Panc1 (cell line): Measurements from ENCODE around the gene RBM19. TPM values are rescaled to one million over a fixed set of nuclear protein-coding genes. Genes with fewer than 3 reads are reported as not detected.

Source experiments
- ATAC-seq: fragments of 200-7000 bp; cut with Tn5 transposase; 2 replicates; pipeline ENCODE4 v1.9.1; 2020; ENCODE audit warnings: mild to moderate bottlenecking, moderate library complexity
- BruUV-seq: library from RNA; stranded (reverse); fragments of 400-500 nt; replicated peaks from 2 replicates; lab custom pipeline; 2021; lab: Mats Ljungman, UMichigan
- CTCF ChIA-PET: fragments of 300-600 bp; sonication (Branson Sonifier 250); formaldehyde crosslinking; loops from one replicate; lab custom pipeline; 2022; ENCODE audit warnings: antibody characterized with exemption; lab: Charles Lee
- POLR2A ChIA-PET: fragments of 300-600 bp; sonication (Branson Sonifier 250); formaldehyde crosslinking; loops from one replicate; lab custom pipeline; 2022; ENCODE audit warnings: antibody characterized with exemption; lab: Charles Lee
- DNase-seq: peaks from one replicate; pipeline ENCODE4 v3.0.0-alpha.2; 2010; ENCODE audit warnings: low read depth, low spot score
- H3K27ac ChIP-seq: 2 replicates; pipeline ENCODE4 v1.5.1; 2011; ENCODE audit warnings: mild to moderate bottlenecking, low read length, inconsistent platforms
- H3K27me3 ChIP-seq: fragments of 200-500 bp; sonication (Bioruptor generic); 2 replicates; pipeline ENCODE4 v1.6.0; 2014; ENCODE audit warnings: low read length, inconsistent platforms; ENCODE audit not compliant: control insufficient read depth, insufficient read depth
- H3K36me3 ChIP-seq: fragments of 200-500 bp; sonication (Bioruptor generic); 2 replicates; pipeline ENCODE4 v1.5.1; 2014; ENCODE audit warnings: inconsistent platforms, mild to moderate bottlenecking, low read length, moderate library complexity; ENCODE audit not compliant: control insufficient read depth, insufficient read depth
- H3K4me1 ChIP-seq: 2 replicates; pipeline ENCODE4 v1.5.1; 2011; ENCODE audit warnings: inconsistent platforms, mild to moderate bottlenecking, low read length, moderate library complexity; ENCODE audit not compliant: control insufficient read depth, insufficient read depth
- H3K4me3 ChIP-seq, 2 experiments: 2 replicates each; pipeline ENCODE4 v1.5.1; 2011 to 2012; ENCODE audit warnings: low read depth in 2 of 2, low read length in 2 of 2, mild to moderate bottlenecking in 2 of 2, inconsistent platforms in 1 of 2, moderate library complexity in 1 of 2
- H3K9me3 ChIP-seq: fragments of 200-500 bp; sonication (Bioruptor generic); 2 replicates; pipeline ENCODE4 v1.5.1; 2014; ENCODE audit warnings: low read depth, mild to moderate bottlenecking, inconsistent platforms, low read length, moderate library complexity; ENCODE audit not compliant: control insufficient read depth, insufficient read depth
- POLR2AphosphoS5 ChIP-seq: IDR thresholded peaks from 2 replicates; pipeline ENCODE4 v1.6.1; 2012; ENCODE audit warnings: mild to moderate bottlenecking, low read depth, low read length, moderate library complexity
- SIN3A ChIP-seq: IDR thresholded peaks from 2 replicates; pipeline ENCODE4 v1.6.1; 2012; ENCODE audit warnings: low read depth, mild to moderate bottlenecking, low read length, moderate library complexity, borderline replicate concordance; ENCODE audit not compliant: insufficient read depth
- TCF7L2 ChIP-seq: IDR thresholded peaks from 2 replicates; pipeline ENCODE4 v1.6.1; 2011; ENCODE audit warnings: mild to moderate bottlenecking, low read depth, low read length, inconsistent platforms
- in situ Hi-C: cut with HindIII; loops from 2 replicates; pipeline ENCODE4 v1.10.0; 2016; ENCODE audit warnings: low sequenced_read_pairs, low pct_unique_long_range_greater_than_20kb
- intact Hi-C: fragments of 100-400 bp; cut with micrococcal nuclease; formaldehyde crosslinking; loops from one replicate; pipeline ENCODE4 v1.10.0; 2022; ENCODE audit not compliant: unreplicated experiment
- total RNA-seq: library from RNA; stranded (reverse); gene quantifications from one replicate; pipeline ENCODE4 v1.2.1, GENCODE V29; 2021; ENCODE audit not compliant: unreplicated experiment
- TF ChIP-seq, protein P1 (sequence below), 2 experiments: IDR thresholded peaks; 2 replicates each; pipeline ENCODE4 v1.6.1; 2011 to 2012; ENCODE audit warnings: low read depth in 2 of 2, control low read depth in 1 of 2, low read length in 1 of 2, mild to moderate bottlenecking in 1 of 2, moderate library complexity in 1 of 2; ENCODE audit not compliant: insufficient read depth in 1 of 2
- TF ChIP-seq, protein P2 (sequence below): fragments of 450-650 bp; IDR thresholded peaks from 2 replicates; pipeline ENCODE4 v1.5.1; 2017; ENCODE audit warnings: mild to moderate bottlenecking

RBM19 gene
- total RNA-seq, 1 experiment from 2014 or later: 44.8 TPM

DNA sequence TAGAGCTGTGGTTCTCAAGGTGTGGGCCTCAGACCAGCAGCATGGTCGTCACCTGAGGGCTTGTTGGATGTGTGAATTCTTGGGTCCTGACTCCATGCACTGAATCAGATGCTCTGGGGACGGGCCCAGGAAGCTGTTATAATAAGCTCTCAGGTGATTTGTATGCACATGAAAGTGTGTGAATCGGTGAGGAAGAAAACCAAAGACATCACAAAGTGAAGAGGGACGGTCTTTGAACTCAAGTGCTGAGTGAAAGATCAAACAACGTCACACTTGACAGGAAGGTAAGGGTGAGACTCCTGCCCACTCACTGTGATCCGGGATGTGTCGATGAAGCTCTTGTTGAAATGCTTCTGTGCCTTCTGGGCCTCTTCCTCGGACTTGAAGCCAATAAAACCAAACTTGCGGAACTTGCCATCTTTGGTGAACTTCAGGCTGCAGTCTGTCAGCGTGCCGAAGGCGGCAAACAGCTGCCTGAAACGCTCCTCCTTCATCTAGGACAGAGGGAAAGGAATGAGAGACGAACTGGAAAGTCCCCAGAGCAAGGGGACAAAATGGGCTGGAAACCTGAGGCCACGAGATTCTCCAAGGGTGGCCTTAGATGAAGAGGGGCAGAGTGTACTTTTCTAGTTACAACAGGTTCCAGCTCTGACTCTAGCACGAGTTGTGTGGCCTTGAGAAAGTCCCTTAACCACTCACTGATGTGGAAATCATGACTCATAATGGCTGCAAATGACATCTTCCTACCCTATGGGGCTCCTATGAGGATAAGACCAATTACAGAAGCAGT lies 4.0 kb downstream of the RBM19 start:
- H3K27ac ChIP-seq: no peak overlapping the region
- peaks cover 12% of the 10 kb centered on the region for H3K4me1 ChIP-seq
- TF ChIP-seq, protein P1, sequence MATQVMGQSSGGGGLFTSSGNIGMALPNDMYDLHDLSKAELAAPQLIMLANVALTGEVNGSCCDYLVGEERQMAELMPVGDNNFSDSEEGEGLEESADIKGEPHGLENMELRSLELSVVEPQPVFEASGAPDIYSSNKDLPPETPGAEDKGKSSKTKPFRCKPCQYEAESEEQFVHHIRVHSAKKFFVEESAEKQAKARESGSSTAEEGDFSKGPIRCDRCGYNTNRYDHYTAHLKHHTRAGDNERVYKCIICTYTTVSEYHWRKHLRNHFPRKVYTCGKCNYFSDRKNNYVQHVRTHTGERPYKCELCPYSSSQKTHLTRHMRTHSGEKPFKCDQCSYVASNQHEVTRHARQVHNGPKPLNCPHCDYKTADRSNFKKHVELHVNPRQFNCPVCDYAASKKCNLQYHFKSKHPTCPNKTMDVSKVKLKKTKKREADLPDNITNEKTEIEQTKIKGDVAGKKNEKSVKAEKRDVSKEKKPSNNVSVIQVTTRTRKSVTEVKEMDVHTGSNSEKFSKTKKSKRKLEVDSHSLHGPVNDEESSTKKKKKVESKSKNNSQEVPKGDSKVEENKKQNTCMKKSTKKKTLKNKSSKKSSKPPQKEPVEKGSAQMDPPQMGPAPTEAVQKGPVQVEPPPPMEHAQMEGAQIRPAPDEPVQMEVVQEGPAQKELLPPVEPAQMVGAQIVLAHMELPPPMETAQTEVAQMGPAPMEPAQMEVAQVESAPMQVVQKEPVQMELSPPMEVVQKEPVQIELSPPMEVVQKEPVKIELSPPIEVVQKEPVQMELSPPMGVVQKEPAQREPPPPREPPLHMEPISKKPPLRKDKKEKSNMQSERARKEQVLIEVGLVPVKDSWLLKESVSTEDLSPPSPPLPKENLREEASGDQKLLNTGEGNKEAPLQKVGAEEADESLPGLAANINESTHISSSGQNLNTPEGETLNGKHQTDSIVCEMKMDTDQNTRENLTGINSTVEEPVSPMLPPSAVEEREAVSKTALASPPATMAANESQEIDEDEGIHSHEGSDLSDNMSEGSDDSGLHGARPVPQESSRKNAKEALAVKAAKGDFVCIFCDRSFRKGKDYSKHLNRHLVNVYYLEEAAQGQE (IDR thresholded peaks at IDR 0.05; ENCODE audit: insufficient read depth in 1 of 2, low read depth in 2 of 2, low read length in 1 of 2): no peak
- TF ChIP-seq, protein P2, sequence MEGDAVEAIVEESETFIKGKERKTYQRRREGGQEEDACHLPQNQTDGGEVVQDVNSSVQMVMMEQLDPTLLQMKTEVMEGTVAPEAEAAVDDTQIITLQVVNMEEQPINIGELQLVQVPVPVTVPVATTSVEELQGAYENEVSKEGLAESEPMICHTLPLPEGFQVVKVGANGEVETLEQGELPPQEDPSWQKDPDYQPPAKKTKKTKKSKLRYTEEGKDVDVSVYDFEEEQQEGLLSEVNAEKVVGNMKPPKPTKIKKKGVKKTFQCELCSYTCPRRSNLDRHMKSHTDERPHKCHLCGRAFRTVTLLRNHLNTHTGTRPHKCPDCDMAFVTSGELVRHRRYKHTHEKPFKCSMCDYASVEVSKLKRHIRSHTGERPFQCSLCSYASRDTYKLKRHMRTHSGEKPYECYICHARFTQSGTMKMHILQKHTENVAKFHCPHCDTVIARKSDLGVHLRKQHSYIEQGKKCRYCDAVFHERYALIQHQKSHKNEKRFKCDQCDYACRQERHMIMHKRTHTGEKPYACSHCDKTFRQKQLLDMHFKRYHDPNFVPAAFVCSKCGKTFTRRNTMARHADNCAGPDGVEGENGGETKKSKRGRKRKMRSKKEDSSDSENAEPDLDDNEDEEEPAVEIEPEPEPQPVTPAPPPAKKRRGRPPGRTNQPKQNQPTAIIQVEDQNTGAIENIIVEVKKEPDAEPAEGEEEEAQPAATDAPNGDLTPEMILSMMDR: no peak
- TF ChIP-seq POLR2AphosphoS5 (no peak), TCF7L2 (no peak), SIN3A (no peak)
- in situ Hi-C loops (no loop called here), intact Hi-C loops (no loop called here)
- peaks cover 6% of the 10 kb centered on the region for H3K36me3 ChIP-seq
- H3K27me3 ChIP-seq: no peaks in the 10 kb centered on the region
- H3K9me3 ChIP-seq: no peaks in the 10 kb centered on the region
- no peak overlapping the region for H3K4me3 ChIP-seq
- no TSS peak for BruUV-seq
- DNase-seq (no peak), ATAC-seq (no peak)
- ChIA-PET POLR2A (no interaction called here), CTCF (no interaction called here)

DNA sequence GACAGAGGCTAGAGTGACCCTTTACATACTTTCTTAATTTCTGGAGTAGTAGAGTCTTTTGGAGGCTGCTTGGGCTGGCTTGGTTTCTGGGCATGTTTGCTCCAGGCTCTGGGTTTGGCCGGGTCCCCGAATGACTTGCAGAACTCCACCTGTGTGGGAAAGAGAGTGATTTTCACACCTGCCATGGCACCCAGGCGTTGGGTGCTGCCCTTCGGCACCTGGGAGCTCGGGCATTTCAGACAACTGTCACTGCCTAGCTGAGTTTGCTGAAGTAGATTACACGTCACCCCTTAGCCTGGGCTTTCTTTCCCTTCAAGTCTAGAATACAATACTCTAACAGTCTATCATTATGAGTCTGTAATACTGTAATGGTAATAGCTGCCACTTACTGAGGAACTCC lies 6.1 kb downstream of the RBM19 start:
- TF ChIP-seq, protein P1 (IDR thresholded peaks at IDR 0.05; ENCODE audit: insufficient read depth in 1 of 2, low read depth in 2 of 2, low read length in 1 of 2): no peak
- TF ChIP-seq SIN3A (no peak), TCF7L2 (no peak), POLR2AphosphoS5 (no peak)
- TF ChIP-seq, protein P2: no peak
- no TSS peak for BruUV-seq
- intact Hi-C loops: no loop called here
- Histone ChIP-seq H3K4me1 (peaks cover 6% of the 10 kb centered on the region; the same call in 1 of the 2 replicates), H3K27me3 (no peaks in the 10 kb centered on the region), H3K27ac (no peak overlapping the region), H3K4me3 (no peak overlapping the region), H3K9me3 (no peaks in the 10 kb centered on the region), H3K36me3 (peaks cover 6% of the 10 kb centered on the region)
- ChIA-PET POLR2A (no interaction called here), CTCF (interaction anchor here (0.5 kb wide), 1 partner anchor 490 kb away, joined by 12 read pairs; no protein-coding TSS in a partner anchor)
- no peak for ATAC-seq
- in situ Hi-C loops: no loop called here
- no peak for DNase-seq
